A549 treated with RU486 at 1 μM for 4 hours (cell line): ENCODE results near the gene FAM171A1. TPM values are rescaled to one million over a fixed set of nuclear protein-coding genes. Genes with fewer than 3 reads are reported as not detected.

ENCODE experiments used
- total RNA-seq: library from RNA; stranded (reverse); fragments of 200-300 nt; extraction: Qiagen RNA extraction; gene quantifications from 5 replicates; pipeline ENCODE4 v1.2.3, GENCODE V29; 2022; ENCODE audit warnings: low read depth

FAM171A1 gene
- total RNA-seq, result 23.5 to 27.8 TPM (median 24.9 TPM) in 5 replicates

DNA sequence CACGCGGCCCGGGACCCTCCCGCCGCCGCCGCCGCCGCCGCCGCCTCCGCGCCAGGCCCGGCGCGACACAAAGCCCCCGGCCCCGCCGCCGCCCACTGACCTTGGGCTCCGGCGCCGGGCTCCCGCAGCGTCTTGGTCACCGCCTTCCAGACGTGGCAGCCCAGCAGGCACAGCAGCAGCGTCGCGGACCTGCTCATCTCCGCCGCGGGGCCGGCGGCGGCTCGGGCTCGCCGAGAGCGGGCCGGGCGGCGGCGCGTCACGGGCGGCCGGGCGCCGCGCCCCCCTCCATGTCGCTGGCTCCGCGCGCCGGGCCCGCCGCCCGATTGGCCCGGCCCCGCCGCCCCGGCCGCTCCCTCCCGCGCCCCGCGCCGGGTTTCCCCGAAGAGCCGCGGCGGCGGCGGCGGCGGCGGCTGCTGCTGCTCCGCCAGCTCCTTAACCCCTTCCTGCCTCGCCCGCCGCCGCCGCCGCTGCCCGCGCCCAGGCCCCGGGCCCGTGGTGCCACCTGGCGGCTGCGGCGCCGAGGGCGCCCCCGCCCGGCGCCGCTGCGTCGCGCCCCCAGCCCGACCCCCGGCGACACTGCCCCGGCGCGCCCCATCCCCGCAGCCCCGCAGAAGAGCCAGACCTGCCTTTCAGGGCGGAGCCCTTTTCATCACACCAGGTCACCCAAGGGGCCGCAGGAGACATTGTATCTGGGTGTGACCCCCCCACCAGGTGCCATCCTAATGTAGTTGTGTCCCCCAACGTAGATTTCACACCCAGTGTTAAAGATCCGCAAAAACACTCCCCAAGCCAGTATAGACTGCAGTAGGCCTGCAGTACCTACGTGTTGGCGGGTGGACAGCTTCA, at the start of gene FAM171A1:
Gene FAM171A1 (minus strand): TSS at position 434 of the 846 bp plus-strand sequence. CDS start 237 bp downstream, at position 197.

DNA sequence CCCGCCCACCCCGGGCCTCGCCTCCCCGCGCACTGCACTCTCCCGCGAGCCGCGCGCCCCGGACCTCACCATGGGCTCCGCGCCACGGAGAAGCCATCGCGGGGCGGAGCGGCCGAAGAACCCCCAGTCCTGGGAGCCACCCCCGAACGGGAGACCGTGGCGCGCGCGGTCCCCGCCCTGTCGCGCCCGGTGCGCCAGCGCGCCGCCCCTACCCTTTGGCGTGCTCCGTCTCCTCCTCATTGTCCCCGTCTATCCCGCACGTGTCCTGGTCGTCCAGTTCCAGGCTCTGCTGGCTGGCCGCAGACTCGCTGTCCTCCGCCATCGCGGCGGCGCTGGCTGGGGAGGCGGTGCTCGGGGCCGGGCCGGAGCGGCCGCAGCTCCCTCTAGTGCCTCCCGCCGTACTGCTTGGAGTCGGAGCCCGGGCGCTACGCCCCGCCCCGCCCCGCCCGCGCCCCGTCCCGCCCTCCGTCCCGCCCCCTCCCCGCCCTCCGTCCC, 202.8 kb downstream of the FAM171A1 start, which contains the start of gene NMT2:
Gene NMT2 (minus strand): TSS at position 403 of the 495 bp plus-strand sequence. CDS start 81 bp downstream, at position 322.

Other genes starting within 250 kb of the FAM171A1 start
- 22.7 to 31.2 TPM (median 27.3 TPM) in 5 replicates for gene NMT2, start 202.6 kb downstream of the FAM171A1 start, total RNA-seq